HepG2 (cell line): Measurements from ENCODE around the gene XPOT. TPM values are rescaled to one million over a fixed set of nuclear protein-coding genes. Genes with fewer than 3 reads are reported as not detected.

Experiments used
- EED ChIP-seq: sonication (generic); formaldehyde crosslinking; IDR thresholded peaks from 2 replicates; pipeline ENCODE4 v1.5.0; 2020; ENCODE audit warnings: mild to moderate bottlenecking, missing genetic modification reagents
- MYC ChIP-seq: sonication (generic); formaldehyde crosslinking; IDR thresholded peaks from 2 replicates; pipeline ENCODE4 v1.9.0; 2021; ENCODE audit warnings: missing genetic modification reagents, borderline replicate concordance
- PHF20 ChIP-seq: sonication (generic); formaldehyde crosslinking; IDR thresholded peaks from 2 replicates; pipeline ENCODE4 v1.5.0; 2020; ENCODE audit warnings: mild to moderate bottlenecking, missing genetic modification reagents
- PHF21A ChIP-seq: sonication (generic); formaldehyde crosslinking; IDR thresholded peaks from 2 replicates; pipeline ENCODE4 v1.5.0; 2020; ENCODE audit warnings: mild to moderate bottlenecking, missing genetic modification reagents
- SRY ChIP-seq: sonication (generic); formaldehyde crosslinking; IDR thresholded peaks from 2 replicates; pipeline ENCODE4 v1.8.0; 2022; ENCODE audit warnings: mild to moderate bottlenecking, missing genetic modification reagents
- ZBTB1 ChIP-seq: sonication (generic); formaldehyde crosslinking; IDR thresholded peaks from 2 replicates; pipeline ENCODE4 v1.4.0; 2020; ENCODE audit warnings: missing genetic modification reagents, borderline replicate concordance
- polyA plus RNA-seq, 8 experiments: library from polyadenylated mRNA; depleted of rRNA in 3 of 8; stranded (reverse) in 7 of 8; unstranded in 1 of 8; fragments of >200 nt; fragmentation: Illumina TruSeq in 4 of 8; extraction: Trizol in 4 of 8; gene quantifications; 2 replicates each; pipeline versions ENCODE4 v1.2.1 to v1.2.3, GENCODE V29; 2011 to 2016; ENCODE audit warnings: low read depth in 4 of 8, missing spikeins in 1 of 8, mixed read lengths in 1 of 8; ENCODE audit not compliant: insufficient read depth in 1 of 8
- total RNA-seq, 5 experiments: library from RNA; depleted of rRNA; stranded (reverse); fragments of >200 nt; fragmentation: Illumina TruSeq; extraction: Trizol; gene quantifications; 2 replicates each; pipeline ENCODE4 v1.2.3, GENCODE V29; 2016; ENCODE audit warnings: low read depth in 1 of 5
- TF ChIP-seq, protein P1 (sequence below): sonication (generic); formaldehyde crosslinking; IDR thresholded peaks from 2 replicates; pipeline ENCODE4 v1.5.0; 2020; ENCODE audit warnings: mild to moderate bottlenecking, missing genetic modification reagents, moderate library complexity
- TF ChIP-seq, protein P2 (sequence below): IDR thresholded peaks from 2 replicates; pipeline ENCODE4 v1.6.1; 2016
- TF ChIP-seq, protein P3 (sequence below): IDR thresholded peaks from 2 replicates; pipeline ENCODE4 v1.6.1; 2016; ENCODE audit warnings: missing compliant biosample characterization, missing genetic modification reagents, borderline replicate concordance
- TF ChIP-seq, protein P4 (sequence below): sonication (generic); formaldehyde crosslinking; IDR thresholded peaks from 2 replicates; pipeline ENCODE4 v1.8.0; 2022; ENCODE audit warnings: mild to moderate bottlenecking, missing genetic modification reagents
- TF ChIP-seq, protein P5 (sequence below): sonication (generic); formaldehyde crosslinking; IDR thresholded peaks from 2 replicates; pipeline ENCODE4 v1.5.0; 2020; ENCODE audit warnings: mild to moderate bottlenecking, missing genetic modification reagents
- TF ChIP-seq, protein P6 (sequence below): sonication (generic); formaldehyde crosslinking; IDR thresholded peaks from 2 replicates; pipeline ENCODE4 v1.4.0; 2020; ENCODE audit warnings: missing genetic modification reagents, low read depth, mild to moderate bottlenecking, borderline replicate concordance
- TF ChIP-seq, protein P7 (sequence below): sonication (generic); formaldehyde crosslinking; IDR thresholded peaks from 2 replicates; pipeline ENCODE4 v1.4.0; 2020; ENCODE audit warnings: missing genetic modification reagents
- TF ChIP-seq, protein P8 (sequence below): sonication (generic); formaldehyde crosslinking; IDR thresholded peaks from 2 replicates; pipeline ENCODE4 v1.8.1; 2023; ENCODE audit warnings: mild to moderate bottlenecking, inconsistent platforms, moderate library complexity, missing genetic modification reagents, borderline replicate concordance

XPOT gene
- total and polyA plus RNA-seq, 2 of the 13 experiments (the other 11 are each of a cell fraction or from before 2014, with no cell fraction given): 93.8 to 102 TPM

DNA sequence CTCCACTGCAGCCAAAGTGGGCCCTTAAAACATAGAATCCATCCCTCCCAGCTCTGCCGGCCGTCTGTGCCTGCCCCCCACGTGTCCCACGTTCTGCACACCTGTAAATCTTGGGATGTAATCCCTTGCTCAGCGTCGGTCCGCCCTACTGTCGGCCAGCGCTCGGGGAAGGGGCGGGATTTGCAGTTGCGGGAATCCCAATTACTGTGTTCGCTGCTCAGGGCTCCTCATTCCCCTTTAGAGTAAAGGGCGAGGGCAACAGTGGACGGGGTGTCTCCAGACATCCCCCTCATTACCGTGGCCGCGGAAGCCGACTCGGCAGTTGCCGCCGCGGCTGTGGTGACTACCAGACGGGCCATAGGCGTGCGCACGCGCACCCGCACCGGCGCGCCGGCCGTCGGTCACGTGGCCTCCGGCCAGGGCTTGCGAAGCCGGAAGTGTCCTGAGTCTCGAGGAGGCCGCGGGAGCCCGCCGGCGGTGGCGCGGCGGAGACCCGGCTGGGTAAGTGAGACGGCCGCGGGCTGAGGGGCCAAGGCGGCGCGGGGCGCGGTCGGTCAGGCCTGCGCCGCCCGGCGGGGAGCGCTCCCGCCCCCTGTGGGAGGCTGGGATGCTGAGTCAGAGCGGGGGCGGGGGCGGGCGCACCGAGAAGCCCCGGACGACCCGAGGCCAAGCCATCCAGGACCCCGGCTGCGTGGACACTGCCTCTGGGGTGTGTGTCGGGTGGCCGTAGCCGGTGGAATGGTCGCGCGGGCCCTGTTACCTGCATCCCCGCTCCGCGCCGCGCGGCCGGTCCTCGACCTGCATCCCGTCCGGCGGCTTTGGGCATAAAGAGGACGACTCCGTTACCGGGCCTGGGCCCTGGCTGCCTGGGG lies 47.7 kb downstream of the XPOT start, which contains the start of gene TBK1 (continued):
- TF ChIP-seq, protein P1, sequence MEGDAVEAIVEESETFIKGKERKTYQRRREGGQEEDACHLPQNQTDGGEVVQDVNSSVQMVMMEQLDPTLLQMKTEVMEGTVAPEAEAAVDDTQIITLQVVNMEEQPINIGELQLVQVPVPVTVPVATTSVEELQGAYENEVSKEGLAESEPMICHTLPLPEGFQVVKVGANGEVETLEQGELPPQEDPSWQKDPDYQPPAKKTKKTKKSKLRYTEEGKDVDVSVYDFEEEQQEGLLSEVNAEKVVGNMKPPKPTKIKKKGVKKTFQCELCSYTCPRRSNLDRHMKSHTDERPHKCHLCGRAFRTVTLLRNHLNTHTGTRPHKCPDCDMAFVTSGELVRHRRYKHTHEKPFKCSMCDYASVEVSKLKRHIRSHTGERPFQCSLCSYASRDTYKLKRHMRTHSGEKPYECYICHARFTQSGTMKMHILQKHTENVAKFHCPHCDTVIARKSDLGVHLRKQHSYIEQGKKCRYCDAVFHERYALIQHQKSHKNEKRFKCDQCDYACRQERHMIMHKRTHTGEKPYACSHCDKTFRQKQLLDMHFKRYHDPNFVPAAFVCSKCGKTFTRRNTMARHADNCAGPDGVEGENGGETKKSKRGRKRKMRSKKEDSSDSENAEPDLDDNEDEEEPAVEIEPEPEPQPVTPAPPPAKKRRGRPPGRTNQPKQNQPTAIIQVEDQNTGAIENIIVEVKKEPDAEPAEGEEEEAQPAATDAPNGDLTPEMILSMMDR (CRISPR knock-in tag): no peak
- TF ChIP-seq PHF21A (CRISPR knock-in tag) (peak; percentile 75), EED (CRISPR knock-in tag) (0 out of 2 replicates have a peak, but pooled peaks have one; percentile 74), ZBTB1 (no peak), PHF20 (CRISPR knock-in tag) (peak; percentile 82), MYC (CRISPR knock-in tag) (peak; percentile 91), SRY (peak; percentile 94)
- TF ChIP-seq, protein P2, sequence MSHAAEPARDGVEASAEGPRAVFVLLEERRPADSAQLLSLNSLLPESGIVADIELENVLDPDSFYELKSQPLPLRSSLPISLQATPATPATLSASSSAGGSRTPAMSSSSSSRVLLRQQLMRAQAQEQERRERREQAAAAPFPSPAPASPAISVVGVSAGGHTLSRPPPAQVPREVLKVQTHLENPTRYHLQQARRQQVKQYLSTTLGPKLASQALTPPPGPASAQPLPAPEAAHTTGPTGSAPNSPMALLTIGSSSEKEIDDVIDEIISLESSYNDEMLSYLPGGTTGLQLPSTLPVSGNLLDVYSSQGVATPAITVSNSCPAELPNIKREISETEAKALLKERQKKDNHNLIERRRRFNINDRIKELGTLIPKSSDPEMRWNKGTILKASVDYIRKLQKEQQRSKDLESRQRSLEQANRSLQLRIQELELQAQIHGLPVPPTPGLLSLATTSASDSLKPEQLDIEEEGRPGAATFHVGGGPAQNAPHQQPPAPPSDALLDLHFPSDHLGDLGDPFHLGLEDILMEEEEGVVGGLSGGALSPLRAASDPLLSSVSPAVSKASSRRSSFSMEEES: peak; percentile 59; the same call in 1 of the 2 replicates
- TF ChIP-seq, protein P3, sequence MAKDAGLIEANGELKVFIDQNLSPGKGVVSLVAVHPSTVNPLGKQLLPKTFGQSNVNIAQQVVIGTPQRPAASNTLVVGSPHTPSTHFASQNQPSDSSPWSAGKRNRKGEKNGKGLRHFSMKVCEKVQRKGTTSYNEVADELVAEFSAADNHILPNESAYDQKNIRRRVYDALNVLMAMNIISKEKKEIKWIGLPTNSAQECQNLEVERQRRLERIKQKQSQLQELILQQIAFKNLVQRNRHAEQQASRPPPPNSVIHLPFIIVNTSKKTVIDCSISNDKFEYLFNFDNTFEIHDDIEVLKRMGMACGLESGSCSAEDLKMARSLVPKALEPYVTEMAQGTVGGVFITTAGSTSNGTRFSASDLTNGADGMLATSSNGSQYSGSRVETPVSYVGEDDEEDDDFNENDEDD: peak; percentile 85; the same call in 1 of the 2 replicates
- TF ChIP-seq, protein P4, sequence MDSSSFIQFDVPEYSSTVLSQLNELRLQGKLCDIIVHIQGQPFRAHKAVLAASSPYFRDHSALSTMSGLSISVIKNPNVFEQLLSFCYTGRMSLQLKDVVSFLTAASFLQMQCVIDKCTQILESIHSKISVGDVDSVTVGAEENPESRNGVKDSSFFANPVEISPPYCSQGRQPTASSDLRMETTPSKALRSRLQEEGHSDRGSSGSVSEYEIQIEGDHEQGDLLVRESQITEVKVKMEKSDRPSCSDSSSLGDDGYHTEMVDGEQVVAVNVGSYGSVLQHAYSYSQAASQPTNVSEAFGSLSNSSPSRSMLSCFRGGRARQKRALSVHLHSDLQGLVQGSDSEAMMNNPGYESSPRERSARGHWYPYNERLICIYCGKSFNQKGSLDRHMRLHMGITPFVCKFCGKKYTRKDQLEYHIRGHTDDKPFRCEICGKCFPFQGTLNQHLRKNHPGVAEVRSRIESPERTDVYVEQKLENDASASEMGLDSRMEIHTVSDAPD (CRISPR knock-in tag): peak; percentile 75
- TF ChIP-seq, protein P5, sequence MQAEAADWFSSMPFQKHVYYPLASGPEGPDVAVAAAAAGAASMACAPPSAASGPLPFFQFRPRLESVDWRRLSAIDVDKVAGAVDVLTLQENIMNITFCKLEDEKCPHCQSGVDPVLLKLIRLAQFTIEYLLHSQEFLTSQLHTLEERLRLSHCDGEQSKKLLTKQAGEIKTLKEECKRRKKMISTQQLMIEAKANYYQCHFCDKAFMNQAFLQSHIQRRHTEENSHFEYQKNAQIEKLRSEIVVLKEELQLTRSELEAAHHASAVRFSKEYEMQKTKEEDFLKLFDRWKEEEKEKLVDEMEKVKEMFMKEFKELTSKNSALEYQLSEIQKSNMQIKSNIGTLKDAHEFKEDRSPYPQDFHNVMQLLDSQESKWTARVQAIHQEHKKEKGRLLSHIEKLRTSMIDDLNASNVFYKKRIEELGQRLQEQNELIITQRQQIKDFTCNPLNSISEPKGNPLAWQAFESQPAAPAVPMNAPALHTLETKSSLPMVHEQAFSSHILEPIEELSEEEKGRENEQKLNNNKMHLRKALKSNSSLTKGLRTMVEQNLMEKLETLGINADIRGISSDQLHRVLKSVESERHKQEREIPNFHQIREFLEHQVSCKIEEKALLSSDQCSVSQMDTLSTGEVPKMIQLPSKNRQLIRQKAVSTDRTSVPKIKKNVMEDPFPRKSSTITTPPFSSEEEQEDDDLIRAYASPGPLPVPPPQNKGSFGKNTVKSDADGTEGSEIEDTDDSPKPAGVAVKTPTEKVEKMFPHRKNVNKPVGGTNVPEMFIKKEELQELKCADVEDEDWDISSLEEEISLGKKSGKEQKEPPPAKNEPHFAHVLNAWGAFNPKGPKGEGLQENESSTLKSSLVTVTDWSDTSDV (CRISPR knock-in tag): peak; percentile 63; the same call in 1 of the 2 replicates
- TF ChIP-seq, protein P6, sequence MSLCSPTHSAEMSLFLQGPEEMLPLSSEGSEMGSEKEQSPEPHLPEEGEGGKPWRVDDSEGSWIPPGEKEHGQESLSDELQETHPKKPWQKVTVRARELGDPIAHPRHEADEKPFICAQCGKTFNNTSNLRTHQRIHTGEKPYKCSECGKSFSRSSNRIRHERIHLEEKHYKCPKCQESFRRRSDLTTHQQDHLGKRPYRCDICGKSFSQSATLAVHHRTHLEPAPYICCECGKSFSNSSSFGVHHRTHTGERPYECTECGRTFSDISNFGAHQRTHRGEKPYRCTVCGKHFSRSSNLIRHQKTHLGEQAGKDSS: peak; percentile 42; the same call in 1 of the 2 replicates
- TF ChIP-seq, protein P7, sequence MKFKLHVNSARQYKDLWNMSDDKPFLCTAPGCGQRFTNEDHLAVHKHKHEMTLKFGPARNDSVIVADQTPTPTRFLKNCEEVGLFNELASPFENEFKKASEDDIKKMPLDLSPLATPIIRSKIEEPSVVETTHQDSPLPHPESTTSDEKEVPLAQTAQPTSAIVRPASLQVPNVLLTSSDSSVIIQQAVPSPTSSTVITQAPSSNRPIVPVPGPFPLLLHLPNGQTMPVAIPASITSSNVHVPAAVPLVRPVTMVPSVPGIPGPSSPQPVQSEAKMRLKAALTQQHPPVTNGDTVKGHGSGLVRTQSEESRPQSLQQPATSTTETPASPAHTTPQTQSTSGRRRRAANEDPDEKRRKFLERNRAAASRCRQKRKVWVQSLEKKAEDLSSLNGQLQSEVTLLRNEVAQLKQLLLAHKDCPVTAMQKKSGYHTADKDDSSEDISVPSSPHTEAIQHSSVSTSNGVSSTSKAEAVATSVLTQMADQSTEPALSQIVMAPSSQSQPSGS (CRISPR knock-in tag): peak; percentile 47; the same call in 1 of the 2 replicates
- TF ChIP-seq, protein P8, sequence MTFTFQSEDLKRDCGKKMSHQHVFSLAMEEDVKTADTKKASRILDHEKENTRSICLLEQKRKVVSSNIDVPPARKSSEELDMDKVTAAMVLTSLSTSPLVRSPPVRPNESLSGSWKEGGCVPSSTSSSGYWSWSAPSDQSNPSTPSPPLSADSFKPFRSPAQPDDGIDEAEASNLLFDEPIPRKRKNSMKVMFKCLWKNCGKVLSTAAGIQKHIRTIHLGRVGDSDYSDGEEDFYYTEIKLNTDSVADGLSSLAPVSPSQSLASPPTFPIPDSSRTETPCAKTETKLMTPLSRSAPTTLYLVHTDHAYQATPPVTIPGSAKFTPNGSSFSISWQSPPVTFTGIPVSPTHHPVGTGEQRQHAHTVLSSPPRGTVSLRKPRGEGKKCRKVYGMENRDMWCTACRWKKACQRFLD (CRISPR knock-in tag): peak; percentile 74; the same call in 1 of the 2 replicates
